GM18526 (cell line): ENCODE measurements around the gene ATP8A2.

Source experiments
- POLR2A ChIP-seq: IDR thresholded peaks from 3 replicates; pipeline ENCODE4 v1.6.1; 2011; ENCODE audit not compliant: insufficient read length; ENCODE audit errors: extremely low read depth

ATP8A2 gene

DNA sequence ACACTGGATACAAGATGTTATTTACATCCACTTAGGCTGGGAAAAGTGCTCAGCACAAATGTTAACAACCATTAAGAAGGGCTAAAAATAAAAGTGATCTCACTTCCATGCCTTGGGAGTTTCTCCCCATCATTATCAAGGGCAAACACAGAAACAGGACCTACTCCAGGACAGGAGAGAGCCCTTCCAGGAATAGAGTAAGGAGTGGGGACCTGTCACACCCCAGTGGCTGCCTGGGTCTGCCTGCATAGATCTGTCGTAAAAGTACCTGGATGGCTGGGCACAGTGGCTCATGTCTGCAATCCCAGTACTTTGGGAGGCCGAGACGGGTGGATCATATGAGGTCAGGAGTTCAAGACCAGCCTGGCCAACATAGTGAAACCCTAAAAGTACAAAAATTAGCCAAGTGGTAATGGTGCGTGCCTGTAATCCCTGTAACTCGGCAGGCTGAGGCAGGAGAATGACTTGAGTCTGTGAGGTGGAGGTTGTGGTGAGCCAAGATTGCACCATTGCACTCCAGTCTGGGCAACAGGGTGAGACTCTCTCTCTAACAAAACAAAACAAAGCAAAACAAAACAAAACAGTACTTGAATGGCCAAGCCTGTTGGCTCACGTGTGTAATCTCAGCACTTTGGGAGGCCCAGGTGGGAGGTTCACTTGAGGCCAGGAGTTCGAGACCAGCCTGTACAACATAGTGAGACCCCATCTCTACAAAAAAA is 5.6 kb downstream of the ATP8A2 start:
- TF ChIP-seq POLR2A, result no peak

DNA sequence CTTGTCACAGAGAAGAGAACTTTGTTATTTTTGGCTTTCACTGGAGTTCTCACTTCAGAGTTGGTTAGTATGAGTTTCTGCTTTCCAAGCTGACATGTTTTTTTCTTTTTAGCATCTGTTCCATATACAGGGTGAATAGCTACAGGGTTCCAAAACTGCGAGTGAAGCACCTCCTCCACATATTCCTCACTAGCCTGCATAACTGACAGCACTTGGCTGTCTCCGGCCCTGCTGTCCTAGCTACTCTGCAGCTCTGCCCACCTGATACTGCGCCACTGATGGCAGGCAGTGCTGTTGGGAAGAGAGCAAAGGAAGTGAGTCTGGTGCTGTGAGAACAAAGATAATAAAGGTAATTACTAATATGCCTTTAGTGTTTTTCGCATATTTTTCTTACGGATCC is 6.8 kb downstream of the ATP8A2 start:
- TF ChIP-seq POLR2A, result no peak

DNA sequence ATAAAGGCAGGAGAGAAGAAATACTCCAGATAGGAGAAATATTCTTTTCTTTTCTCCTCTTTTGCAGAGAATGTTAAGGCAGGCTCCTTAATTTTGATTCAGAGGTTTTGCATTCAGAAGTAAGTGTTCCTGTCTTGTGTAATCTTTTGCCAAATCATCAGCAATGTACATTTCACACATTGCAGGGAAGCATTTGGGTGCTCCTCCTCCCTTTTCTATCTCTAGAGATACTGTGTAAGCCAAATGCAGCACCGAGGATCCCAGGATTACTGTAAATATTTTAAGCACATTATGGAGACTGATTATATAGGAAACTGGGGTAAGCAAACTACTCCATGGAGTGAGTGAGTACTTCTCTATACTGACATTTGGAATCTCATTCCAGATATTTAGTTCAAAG is 7.2 kb downstream of the ATP8A2 start:
- no peak for TF ChIP-seq POLR2A

DNA sequence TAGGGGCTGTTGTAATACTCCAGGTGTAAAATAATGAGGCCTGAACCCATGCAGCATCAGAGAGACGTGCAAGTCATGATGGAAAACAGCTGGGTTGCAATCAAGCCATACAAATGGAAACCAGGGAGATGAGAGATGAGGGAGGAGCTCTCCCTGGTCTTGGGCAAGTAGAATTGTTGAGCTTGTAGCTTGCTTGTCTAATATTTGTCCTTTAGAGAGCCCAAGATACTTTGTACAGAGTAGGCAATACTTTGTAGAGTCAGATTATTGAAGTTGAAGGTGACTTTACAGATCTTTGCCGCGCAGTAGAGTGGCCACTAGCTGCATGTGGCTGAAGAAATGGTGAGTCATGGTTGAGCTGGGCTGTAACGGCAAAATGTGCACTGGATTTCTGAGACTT is 8.3 kb downstream of the ATP8A2 start:
- no peak for TF ChIP-seq POLR2A

DNA sequence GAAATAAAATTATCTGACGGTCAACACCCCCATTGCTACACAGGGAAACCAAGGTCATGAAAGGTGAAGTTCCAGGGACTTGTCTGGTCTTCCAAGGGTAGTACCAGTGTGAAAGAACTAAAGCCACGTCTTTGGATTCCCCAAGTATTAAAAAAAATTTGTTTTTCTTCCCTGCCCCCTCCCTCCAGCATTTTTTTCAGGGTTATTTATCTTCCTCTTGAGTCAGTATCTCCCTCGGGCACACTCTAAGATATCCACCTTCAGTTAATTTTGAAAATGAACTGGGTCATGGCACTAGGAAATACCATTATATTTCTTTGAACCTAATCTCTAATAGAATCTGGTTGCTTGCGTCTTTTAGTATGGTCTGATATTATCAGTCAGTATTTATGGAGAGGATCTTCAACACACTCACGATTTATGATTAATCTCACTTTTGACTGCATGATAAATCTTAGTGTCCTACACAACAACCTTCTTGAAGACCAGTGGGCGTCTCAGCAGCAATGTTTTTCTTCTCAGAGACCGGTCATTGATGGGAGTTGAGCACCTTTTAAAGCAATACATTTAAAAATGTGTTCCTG is 9.1 kb downstream of the ATP8A2 start:
- no peak for TF ChIP-seq POLR2A

DNA sequence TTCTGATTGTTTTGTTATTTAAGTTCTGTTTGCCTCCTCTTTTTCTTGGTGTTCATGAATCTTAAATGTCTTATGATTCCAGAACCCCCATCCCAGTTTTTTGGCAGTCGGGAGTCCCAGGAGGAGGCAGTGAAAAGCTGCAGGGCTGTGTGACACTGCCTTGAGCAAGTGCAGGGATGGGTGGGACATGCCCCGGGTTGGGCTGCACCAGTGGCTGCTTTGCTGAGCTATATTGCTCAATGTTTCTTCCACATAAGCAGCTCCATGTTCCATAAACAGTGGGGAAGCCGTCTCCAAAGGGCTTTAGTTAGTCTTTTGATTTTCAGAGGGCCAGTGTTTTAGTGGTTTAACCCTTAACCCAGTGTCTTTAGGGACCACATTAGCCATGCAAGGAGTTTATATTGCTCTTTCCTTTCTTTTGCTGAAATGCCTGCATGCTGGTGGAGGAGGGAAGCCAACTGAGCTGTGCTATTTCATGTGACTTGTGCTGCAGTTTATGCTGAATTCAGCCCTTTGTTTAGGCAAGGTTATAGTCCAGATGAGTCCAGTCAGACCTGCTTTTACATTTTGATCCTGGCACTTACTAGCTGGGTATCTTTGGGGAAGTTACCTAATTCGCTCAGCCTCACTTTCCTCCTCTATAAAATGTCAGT is 13.1 kb downstream of the ATP8A2 start:
- TF ChIP-seq POLR2A, result no peak

DNA sequence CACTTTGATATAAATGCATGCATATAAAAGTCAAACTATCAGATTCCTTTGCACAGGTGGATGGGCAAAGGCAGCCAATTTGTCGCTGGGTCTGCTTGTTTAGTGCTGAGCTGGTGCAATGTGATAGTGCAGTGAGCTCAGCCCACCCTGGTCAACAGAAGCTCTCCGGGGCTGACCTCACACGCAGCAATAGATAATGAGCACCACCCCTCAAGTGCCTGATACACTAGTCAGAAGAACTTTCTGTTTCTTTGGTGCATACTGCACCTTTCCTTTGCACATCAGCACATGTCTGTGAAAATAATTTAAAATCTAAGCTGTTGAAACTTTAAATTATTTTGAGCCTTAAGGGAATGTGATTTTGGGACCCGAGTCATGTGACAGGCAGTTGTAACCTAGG is 20.2 kb downstream of the ATP8A2 start:
- no peak for TF ChIP-seq POLR2A

DNA sequence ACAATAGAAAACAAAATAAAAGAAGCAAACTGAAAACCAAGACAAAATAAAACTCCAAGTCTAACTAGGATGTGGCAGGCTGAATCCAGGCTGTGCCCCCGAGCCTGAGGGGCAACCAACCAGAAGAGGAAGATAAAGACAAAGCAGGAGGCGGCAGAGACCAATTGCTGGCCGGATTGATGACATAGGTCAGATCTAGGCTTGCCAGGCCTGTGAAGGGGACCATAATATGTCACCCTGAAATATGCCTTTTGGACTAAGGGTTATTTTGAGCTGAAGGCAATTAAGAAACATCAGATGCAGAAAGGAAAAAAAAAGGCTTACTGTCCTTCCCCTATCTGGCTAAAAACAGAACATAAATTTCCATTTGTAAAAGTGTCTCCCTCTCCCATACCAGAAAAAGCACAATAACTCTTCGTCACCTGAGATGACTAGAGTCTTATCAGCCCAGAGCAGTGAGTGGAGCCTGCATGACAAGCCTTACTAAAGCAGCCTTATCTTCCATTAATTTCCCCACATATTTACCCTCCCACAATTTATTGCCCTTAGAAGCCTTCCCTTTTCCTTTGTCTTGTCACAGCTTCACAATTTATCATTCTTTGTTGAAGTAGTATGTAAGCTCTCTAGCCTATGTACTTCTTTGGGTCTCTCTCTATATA is 22.8 kb downstream of the ATP8A2 start:
- TF ChIP-seq POLR2A, result no peak

DNA sequence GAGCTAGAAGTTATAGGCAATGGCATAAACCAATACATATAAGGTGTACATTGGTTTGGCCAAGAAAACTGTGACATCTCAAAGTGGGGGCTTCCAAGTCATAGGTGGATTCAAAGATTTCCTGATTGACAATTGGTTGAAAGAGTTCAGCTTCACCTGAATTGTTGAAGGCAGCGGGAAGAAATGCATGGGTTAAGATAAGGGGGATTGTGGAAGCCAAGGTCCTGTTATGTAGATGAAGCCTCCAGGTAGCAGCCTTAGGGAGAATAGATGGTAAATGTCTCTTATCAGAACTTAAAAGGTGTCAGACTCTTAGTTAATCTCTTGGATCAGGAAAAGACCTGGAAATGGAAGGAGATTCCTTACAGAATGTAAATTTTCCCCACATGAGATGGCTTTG is 26.0 kb downstream of the ATP8A2 start:
- no peak for TF ChIP-seq POLR2A

DNA sequence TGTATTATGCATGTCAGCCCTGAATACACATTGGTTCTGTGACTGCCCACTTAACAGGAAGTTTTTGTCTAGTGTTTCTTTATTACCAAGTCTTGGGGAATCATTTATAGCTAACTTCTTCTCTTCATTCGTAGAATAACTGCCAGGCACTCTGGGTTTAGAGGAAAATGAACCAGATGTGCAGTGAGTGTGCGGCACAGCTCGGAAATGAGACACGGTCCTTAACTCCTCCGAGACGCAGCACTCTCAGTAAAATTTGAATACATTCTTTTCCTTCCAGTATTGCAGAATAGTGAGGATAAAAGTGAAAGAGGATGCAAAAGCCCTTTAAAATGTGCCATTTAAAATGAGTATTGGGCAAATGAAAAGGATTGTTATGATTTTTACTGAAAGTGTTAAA is 29.2 kb downstream of the ATP8A2 start:
- no peak for TF ChIP-seq POLR2A

DNA sequence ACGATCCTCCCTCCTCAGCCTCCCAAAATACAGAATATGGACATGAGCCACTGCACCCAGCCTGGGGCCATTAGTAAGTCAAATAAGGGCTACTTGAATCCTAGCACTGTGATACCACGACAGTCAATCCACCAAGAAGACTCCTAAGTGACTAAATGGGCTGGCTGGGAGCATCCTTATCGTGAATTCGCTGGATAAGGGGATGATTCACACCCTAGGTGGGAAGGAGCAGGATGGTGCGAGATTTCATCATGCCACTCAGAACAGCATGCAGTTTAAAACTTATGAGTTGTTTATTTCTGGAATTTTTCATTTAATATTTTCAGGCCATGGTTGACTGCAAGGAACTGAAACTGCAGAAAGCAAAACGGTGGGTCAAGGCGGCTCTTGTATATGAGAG is 30.2 kb downstream of the ATP8A2 start:
- TF ChIP-seq POLR2A, result no peak

DNA sequence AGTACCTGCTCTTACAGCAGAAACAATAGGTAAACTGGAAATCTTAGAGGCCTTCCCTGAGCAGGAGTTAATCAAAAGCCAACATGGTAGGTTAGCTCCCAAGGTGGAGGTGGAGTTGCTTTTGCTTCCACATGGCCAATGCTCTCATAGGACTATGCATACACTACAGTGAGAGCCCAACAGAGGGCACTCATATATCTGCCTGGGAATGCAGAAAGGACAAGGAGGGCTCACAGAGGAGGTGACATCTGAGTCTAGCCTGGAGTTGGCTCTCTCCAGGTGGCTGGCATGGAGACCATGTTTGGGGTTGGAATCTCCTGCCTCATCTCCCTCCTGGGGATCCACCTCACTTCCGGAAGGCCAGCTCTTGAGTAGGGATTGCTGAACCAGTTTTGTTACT is 34.6 kb downstream of the ATP8A2 start:
- TF ChIP-seq POLR2A, result no peak

DNA sequence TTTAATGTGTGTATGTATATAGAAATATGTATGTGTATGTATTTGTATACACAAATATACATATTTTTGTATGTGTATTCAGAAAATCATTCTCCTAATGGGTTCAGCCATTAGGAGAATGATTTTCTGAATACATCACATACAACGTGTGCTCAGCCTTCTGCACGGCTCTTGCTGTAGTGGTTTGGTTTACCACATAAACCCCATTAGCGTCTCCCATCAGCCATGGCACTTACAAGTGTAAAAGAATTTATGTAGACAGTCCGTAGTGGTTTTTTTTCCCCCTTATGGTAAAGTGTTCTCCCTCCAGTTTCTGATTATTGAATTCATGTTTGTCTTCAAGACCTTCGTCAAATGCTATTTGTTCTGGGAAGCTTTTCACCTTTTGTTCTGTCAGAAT is 38.2 kb downstream of the ATP8A2 start:
- no peak for TF ChIP-seq POLR2A

DNA sequence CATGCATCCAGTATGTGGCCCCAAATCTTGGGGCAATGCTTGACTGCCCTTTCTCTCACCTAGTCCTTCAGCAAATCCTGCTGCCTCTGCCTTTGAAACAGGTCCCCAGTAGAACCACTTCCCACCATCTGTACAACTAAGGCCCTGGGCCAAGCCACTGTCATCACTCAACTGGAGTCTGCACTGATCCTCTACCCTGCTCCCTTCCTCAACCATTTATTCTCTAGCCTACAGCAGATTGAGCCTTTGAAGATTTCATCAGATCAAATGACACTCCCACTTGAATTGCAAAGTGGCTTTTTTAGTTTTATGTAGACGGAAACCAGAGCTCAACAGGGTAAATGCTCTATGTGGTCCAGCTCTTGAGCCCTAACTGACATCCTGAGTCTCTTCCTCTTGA is 43.5 kb downstream of the ATP8A2 start:
- TF ChIP-seq POLR2A, result no peak

DNA sequence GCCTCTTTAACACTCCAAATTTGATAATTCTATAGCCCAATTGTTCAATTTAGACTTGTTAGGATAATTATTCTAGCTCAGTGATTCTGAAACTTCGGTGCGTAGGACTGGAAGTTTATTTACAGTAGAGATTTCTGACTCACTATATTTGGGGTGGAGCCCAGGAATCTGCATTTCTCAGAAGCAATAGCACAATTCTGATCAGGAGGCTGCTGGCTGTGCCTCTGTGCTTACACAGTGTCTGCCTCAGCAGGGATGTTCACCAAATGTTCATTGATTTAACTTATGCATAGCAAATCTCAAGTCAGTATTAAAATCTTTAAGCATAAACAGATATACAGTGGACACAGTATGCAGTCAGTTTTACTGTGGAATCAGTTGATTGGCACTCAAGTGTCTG is 45.8 kb downstream of the ATP8A2 start:
- TF ChIP-seq POLR2A, result no peak

DNA sequence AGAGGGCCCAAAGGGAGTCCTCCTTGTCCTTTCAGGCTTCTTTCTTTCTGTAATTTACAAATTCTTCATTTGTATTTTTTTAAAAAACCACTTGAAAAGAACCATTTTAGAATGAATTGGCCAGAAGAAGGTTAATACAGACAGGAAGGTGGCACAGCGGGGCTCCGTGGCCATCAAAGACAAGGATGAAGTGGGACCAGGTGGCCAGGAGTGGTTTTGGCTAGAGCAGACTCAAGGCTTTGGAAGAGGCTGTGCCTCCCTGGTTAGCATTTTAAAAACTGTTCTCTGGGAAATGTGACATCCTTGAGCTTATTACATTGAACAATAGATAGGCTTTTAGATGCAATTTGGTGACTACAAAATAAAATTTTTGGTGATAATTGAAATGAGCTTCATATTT is 48.4 kb downstream of the ATP8A2 start:
- no peak for TF ChIP-seq POLR2A
